ENCODE data around the gene PRR7. TPM values are rescaled to one million over a fixed set of nuclear protein-coding genes. Genes with fewer than 3 reads are reported as not detected.

Gene PRR7
- total RNA-seq, 1 experiment from 2014 or later = 40.6 TPM

GRCh38 chr5:177432143-177432838, 14.3 kb upstream of the PRR7 start:
- no peak for ATAC-seq
- CTCF ChIA-PET = no interaction called here
- no TSS peak for BruUV-seq (replicated peaks)
- no peak overlapping the region for H3K4me2 ChIP-seq (ENCODE audit: low read length)
- intact Hi-C loops (cut with micrococcal nuclease) = no loop called here
- H3K36me3 ChIP-seq (ENCODE audit: low read depth, low read length) = peaks cover 11% of the 10 kb centered on the region; the same call in 1 of the 2 replicates
- H3K4me3 ChIP-seq (ENCODE audit: low read length) = no peak overlapping the region
- no peaks in the 10 kb centered on the region for H3F3A ChIP-seq (ENCODE audit: low read length, unreplicated experiment)
- H3K9me2 ChIP-seq (replicated peaks; ENCODE audit: low read length) = no peaks in the 10 kb centered on the region
- H4K20me1 ChIP-seq (ENCODE audit: low read length) = 0 out of 2 replicates have a peak, but pooled peaks cover 5% of the 10 kb centered on the region
- no peaks in the 10 kb centered on the region for H3K9me3 ChIP-seq (ENCODE audit: low read length)
- no peak overlapping the region for H2AFZ ChIP-seq (ENCODE audit: low read length)
- no peak for DNase-seq
- H3K9ac ChIP-seq (ENCODE audit: low read length) = no peak overlapping the region
- no peaks in the 10 kb centered on the region for H3K27me3 ChIP-seq (ENCODE audit: low read length)
- H3K27ac ChIP-seq (ENCODE audit: low read length) = no peak overlapping the region
- POLR2A ChIA-PET (ENCODE audit: unreplicated experiment) = interaction anchor here (0.6 kb wide), 1 partner anchor 895 kb away, joined by 3 read pairs; the partner anchor contains the start of gene RNF44
- peaks cover 8% of the 10 kb centered on the region for H3K4me1 ChIP-seq (ENCODE audit: insufficient read depth, low read length)
- no peak for TF ChIP-seq EZH2phosphoT487 (IDR thresholded peaks at IDR 0.05; ENCODE audit: borderline replicate concordance, low read length)
- TF ChIP-seq EZH2 (IDR thresholded peaks at IDR 0.05; ENCODE audit: low read length, unreplicated experiment) = no peak
- TF ChIP-seq CTCF (conservative IDR thresholded peaks at IDR 0.05; ENCODE audit: low read depth, low read length) = no peak
- H3K79me2 ChIP-seq (ENCODE audit: low read length) = peaks cover 25% of the 10 kb centered on the region

- CTCF ChIA-PET = no interaction called here
Measured at GRCh38 chr5:177432839-177433657, 13.6 kb upstream of the PRR7 start.

More at GRCh38 chr5:177432839-177433657, 13.6 kb upstream of the PRR7 start:
- Histone ChIP-seq H3K4me2 (ENCODE audit: low read length) (no peak overlapping the region), H4K20me1 (ENCODE audit: low read length) (0 out of 2 replicates have a peak, but pooled peaks cover under 1% of the 10 kb centered on the region), H3K27ac (ENCODE audit: low read length) (no peak overlapping the region), H3K4me3 (ENCODE audit: low read length) (no peak overlapping the region), H3K4me1 (ENCODE audit: insufficient read depth, low read length) (peaks cover under 1% of the 10 kb centered on the region), H3K27me3 (ENCODE audit: low read length) (no peaks in the 10 kb centered on the region), H3K36me3 (ENCODE audit: low read depth, low read length) (peaks cover 12% of the 10 kb centered on the region; the same call in 1 of the 2 replicates), H3F3A (ENCODE audit: low read length, unreplicated experiment) (no peaks in the 10 kb centered on the region), H3K9me2 (replicated peaks; ENCODE audit: low read length) (no peaks in the 10 kb centered on the region), H3K79me2 (ENCODE audit: low read length) (peaks cover 17% of the 10 kb centered on the region), H3K9me3 (ENCODE audit: low read length) (no peaks in the 10 kb centered on the region), H3K9ac (ENCODE audit: low read length) (no peak overlapping the region), H2AFZ (ENCODE audit: low read length) (no peak overlapping the region)
- no peak for TF ChIP-seq EZH2phosphoT487 (IDR thresholded peaks at IDR 0.05; ENCODE audit: borderline replicate concordance, low read length)
- no peak for TF ChIP-seq EZH2 (IDR thresholded peaks at IDR 0.05; ENCODE audit: low read length, unreplicated experiment)
- no peak for TF ChIP-seq CTCF (conservative IDR thresholded peaks at IDR 0.05; ENCODE audit: low read depth, low read length)
- ATAC-seq (no peak), DNase-seq (no peak)
- no TSS peak for BruUV-seq (replicated peaks)
- intact Hi-C loops (cut with micrococcal nuclease) = no loop called here
- POLR2A ChIA-PET (ENCODE audit: unreplicated experiment) = no interaction called here
